ENCODE measurements around the gene C6orf136. TPM values are rescaled to one million over a fixed set of nuclear protein-coding genes. Genes with fewer than 3 reads are reported as not detected.

Gene C6orf136
- total and polyA plus RNA-seq, 10 of the 15 experiments (the other 5 are each of a cell fraction or from before 2014, with no cell fraction given) = 5.2 to 24.1 (median 14.9) TPM

DNA sequence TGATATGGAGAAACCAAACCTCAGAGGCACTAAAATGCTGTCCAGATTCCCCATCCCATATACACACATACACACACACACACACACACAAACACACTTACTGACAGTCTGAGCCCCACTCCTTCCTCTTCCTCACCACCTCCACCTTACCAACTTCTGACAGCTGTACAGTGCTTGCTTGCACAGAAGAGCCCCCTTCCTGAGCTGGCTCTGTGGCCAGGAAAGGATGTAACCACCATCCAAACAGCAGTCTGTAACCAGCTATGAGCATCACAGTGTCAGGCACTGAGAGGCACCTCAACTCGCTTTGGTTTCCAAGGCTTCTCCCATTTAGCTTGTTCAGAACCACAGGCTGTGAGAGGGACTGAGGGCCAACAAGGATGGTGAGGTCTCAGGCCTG, 5.9 kb upstream of the C6orf136 start (continued):
- no peak for TF ChIP-seq ZNF687 (IDR thresholded peaks at IDR 0.05)
- TF ChIP-seq CBFB (IDR thresholded peaks at IDR 0.05; ENCODE audit: low read depth) = no peak
- no peak for TF ChIP-seq ZBTB4 (CRISPR knock-in tag; IDR thresholded peaks at IDR 0.05)
- no peak for TF ChIP-seq TAF1 (IDR thresholded peaks at IDR 0.05; ENCODE audit: borderline replicate concordance, low read depth, low read length)
- no peak for TF ChIP-seq STAT3 (IDR thresholded peaks at IDR 0.05; ENCODE audit: low read depth, low read length)
- no peak for TF ChIP-seq NR2F1 (conservative IDR thresholded peaks at IDR 0.05)
- no peak for TF ChIP-seq ZNF622 (IDR thresholded peaks at IDR 0.05)
